HG03103 (cell line): ENCODE results near the gene NDUFA8.

Experiments
- ATAC-seq: cut with Tn5 transposase; IDR thresholded peaks from one replicate; pipeline ENCODE4 v1.9.1; 2021; ENCODE audit warnings: low read depth; ENCODE audit not compliant: unreplicated experiment

Gene NDUFA8

GRCh38 chr9:122140368-122141193 lies 19.0 kb downstream of the NDUFA8 start:
- ATAC-seq, result no peak

- ATAC-seq, result no peak
Measured at GRCh38 chr9:122138560-122139268, 20.9 kb downstream of the NDUFA8 start.

- ATAC-seq, result no peak
Measured at GRCh38 chr9:122135529-122135859, 24.1 kb downstream of the NDUFA8 start.

DNA sequence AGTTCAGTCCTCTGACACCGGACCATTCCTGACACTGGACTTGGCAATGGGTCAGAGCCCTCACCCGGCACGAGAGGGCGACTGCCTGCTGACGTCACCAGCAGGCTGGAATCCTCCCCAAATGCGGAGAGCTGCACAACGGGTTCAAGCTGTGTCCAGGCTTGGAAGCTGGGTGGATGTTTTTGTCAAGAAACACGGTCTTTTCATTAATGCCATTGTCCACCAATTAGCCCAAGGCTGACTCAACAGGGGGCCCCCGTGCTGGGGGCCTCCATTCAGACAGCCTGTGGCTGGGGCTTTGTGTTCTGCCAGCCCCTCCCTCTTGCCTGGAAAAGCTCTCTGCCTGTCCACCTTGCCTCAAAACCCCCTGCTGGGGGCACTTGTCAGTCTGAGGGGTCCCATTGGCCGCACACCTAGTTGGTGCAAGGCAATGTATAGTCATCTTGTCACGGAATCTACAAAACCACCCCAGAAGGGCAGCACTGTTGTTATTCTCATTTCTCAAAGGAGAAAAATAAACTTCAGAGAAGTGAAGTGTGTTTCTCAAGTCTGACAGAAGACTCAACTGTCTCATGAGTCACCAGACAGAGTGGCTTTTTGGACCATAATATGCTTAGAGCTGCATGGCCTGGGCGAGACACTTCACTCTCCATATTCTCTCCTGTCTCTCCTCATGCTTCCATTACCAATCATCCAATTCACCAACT lies 24.6 kb downstream of the NDUFA8 start:
- ATAC-seq, result no peak

DNA sequence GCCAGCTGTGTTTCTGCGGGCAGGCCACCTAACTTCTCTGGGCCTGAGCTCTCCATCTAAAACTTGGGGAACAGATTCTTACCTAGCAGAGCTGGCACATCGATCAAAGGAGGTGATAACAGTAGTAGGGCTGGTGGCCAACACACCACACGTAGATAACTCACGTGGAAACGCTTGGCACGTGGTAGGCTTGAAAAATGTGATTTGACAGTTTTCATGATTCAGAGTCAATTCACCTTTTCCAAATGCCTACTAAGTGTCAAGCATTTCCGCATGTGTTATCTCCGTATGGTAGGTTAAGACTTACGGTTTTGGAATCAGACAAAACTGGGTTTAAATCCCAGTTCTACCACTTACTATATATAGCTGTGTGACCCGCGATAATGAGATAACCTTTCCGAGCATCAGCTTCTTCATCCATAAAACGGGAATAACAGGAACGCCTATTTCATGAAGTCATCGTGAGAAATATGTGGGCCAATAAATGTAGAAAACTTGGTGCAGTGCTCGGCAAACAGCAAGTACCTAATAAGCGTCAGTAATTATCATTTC lies 25.5 kb downstream of the NDUFA8 start:
- ATAC-seq, result no peak

DNA sequence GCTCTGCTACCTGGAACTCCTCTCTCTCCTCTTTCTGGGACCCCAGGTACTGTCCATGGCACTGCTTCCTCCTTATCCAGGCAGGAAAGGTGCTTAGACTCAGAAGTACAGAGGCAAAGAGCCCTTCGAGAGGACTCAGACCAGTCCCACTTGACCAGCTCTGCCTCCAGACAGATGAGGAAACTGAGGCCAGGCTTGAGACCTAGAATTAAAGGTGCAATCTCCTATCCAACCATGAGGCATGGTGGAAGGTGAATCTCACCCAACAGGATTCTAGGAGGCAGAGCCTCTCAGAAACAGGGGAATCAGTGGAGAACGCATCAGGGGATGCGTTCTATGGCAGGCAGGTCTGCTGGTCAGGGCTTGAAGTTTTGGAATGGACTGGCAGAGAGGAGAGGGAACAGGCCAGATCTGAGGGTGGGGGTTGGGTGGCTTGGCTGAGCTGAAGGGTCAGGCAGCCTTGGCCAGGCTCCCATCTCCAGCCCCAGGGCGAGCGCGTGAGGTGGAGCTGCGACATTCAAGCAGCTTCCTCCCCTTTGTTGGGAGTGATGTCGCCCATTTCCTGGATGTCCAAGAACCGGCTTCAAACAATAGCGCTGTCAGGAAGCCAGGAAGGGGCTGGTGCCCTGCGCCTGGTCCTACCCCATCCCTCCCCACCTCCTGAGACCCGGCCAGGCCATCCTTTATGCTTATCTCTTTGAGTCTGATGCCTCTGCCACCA lies 26.2 kb downstream of the NDUFA8 start:
- no peak for ATAC-seq

- no peak for ATAC-seq
Measured at GRCh38 chr9:122132539-122132938, 27.0 kb downstream of the NDUFA8 start.

DNA sequence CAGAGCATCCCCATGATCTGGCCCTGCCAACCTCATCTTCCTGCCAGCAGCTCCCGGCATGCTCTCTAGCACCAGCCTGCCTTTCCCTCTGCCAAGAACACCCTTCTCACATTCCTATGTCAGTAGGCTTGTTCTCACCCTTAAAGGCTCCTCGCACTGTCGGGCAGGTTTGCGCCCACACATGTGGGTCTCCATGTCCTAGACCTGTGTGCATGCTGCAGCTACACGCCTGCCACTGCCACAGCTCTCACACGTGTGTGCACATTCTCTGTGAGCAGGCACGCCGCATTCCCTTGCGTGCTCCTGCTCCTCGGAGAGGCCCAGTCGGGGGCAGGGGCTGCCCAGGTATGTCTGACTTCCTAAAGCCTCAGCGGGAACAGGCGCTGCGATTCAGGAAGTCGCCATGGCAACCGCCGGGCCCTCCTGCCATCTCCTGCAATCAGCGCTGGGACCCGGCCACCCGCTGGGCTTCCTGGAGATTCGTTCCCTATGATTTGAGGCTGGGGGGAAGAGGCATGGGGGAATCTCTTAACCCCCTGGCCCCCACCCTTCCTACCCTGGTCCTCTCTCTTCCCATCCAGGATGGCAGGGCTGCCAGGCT lies 28.1 kb downstream of the NDUFA8 start:
- no peak for ATAC-seq

- no peak for ATAC-seq
Measured at GRCh38 chr9:122130837-122131236, 28.7 kb downstream of the NDUFA8 start.

DNA sequence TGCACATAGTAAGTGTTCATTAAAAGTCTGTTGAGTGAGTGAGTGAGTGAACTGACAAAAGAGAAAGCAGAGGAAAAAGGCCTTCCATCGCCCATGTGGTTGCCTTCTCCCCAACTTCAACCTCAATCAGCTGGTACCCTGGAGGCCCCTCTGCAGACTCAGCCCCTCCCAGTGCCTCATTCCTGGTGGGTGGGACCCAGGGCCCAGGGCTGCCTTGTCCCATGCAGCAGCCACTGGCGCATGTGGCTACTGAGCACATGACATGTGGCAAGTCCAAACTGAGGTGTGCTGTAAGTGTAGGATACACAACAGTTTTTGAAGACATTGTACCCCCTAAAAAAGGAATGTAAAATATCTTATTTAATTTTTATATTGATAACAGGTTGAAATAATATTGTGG lies 29.6 kb downstream of the NDUFA8 start:
- no peak for ATAC-seq

GRCh38 chr9:122128969-122129343 lies 30.6 kb downstream of the NDUFA8 start:
- no peak for ATAC-seq

DNA sequence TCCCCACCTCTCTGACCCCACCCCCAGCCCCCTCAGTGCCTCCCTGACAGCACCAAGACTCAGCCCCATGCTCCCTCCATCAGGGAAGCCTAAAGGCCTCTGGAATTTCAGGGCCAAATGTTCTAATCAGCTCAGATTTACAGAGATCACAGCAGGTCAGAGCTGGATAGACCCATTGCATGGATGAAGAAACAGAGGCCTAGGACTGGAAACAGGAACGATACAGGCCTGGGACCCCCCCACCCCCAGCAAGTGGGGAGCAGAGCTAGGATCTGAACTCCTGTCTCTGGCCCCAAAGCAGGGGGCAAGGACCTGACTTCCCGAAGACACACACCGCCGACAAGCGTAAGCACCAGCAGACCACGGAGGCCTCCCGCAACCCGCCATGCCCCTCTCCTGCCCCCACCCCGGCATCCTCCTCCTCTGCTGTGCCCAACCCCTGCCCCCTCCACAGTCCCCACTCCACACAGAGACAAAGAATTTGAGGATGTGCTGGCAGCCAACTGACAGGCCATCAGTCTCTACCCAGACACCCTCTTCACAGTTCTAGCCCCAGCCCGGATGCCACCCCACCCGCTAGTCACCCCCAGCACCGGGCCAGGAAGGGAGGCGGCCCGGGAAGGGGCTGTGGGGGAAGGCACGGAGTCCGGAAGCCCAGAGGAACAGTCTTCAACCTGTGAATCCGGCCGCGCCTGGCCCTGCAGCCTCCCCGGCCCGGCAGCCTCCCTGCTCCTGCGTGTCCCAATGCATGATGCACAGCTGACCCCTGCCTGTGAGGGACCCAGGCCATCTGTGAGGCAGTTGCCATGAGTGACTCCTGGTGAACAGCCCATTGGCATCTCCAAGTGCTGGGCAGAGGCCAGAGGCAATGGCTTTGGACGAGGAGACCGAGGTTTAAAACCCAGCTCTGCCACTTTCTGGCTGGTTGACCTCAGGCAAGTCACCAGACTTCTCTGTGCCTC lies 31.3 kb downstream of the NDUFA8 start:
- ATAC-seq, result no peak

DNA sequence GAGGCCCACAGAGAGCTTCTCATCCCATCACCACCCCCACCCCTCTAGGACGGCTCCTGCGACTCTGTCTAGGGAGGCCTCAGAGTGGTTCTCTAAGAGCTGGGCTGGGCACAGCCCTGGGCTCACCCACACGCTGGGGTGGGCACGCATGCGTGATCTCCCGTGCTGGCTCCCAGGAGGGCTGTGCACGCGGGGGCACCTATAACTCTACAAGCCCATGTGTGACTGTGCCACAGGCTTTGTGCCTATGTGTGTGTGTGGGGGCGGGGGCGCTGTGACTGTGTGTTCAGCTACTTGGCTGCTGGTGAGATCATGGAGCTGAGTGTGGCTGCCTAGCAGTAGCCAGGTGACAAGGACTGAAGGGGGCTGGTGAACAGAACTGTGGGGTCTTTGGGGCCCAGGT lies 32.2 kb downstream of the NDUFA8 start:
- ATAC-seq, result no peak

GRCh38 chr9:122126331-122127261 lies 33.0 kb downstream of the NDUFA8 start:
- ATAC-seq, result no peak

DNA sequence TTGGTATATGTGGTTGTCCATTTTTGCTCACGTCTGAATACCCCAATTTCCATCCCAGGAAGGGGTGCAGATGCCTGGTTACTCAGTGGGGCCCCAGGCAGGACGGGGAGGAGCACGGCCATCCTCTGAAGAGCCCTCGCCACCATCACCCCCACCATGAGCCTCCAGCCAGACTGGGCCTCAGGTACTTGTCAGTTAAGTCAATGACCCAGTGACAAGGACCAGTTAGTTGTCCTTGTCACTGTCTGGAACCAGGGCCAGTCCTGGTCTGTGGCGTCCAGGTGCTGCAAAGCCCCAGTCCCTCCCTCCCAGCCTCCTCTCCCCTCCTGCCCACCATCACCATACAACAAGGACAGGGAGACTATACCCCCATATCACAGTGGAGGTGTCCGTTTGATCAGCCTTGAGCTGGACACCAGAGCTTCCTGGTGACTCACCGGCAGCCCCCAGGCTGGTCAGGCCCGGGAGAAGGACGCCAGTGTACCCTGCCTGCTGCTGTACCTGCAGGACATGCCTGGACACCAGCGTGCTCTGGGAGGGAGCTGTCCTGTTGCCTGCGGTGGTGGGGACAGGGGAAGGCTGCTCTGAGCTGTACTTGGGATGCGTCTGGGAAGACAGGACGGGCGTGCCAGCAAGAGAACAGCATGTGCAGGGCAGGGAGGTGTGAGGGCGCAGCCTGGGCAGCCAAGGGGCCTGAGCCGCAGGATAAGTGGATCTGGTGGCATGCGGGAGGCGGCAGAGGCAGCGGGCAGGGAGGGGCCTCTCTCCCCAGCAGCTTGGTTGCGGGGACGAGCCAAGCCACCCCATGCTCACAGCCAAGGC lies 33.9 kb downstream of the NDUFA8 start:
- ATAC-seq, result no peak

GRCh38 chr9:122125158-122125508 lies 34.4 kb downstream of the NDUFA8 start:
- peak; percentile 63 for ATAC-seq

GRCh38 chr9:122124528-122124927 lies 35.1 kb downstream of the NDUFA8 start:
- no peak for ATAC-seq
